Measurements from ENCODE around the gene HNRNPA3. TPM values are rescaled to one million over a fixed set of nuclear protein-coding genes. Genes with fewer than 3 reads are reported as not detected.

The HNRNPA3 gene
- polyA plus RNA-seq, 1 donor from 2014 or later: 134 TPM

GRCh38 chr2:177262958-177263450 is 50.4 kb downstream of the HNRNPA3 start:
- Histone ChIP-seq H3K4me3 (ENCODE audit: low read length) (peak overlapping the region; percentile 80), H3K79me2 (replicated peaks; ENCODE audit: insufficient read depth, low read length) (peaks cover 22% of the 10 kb centered on the region), H3K36me3 (ENCODE audit: insufficient read depth, low read length) (no peaks in the 10 kb centered on the region), H4K20me1 (ENCODE audit: insufficient read depth) (no peaks in the 10 kb centered on the region), H3K9me3 (ENCODE audit: low read length) (no peaks in the 10 kb centered on the region), H3K4me2 (ENCODE audit: low read length) (peak overlapping the region; percentile 71), H3F3A (ENCODE audit: insufficient read depth, low read length, poor library complexity, severe bottlenecking) (peaks cover 4% of the 10 kb centered on the region), H3K9ac (ENCODE audit: low read length) (peak overlapping the region; percentile 11), H3K27ac (ENCODE audit: low read length) (no peak overlapping the region), H2AFZ (ENCODE audit: low read depth, low read length) (no peak overlapping the region), H3K9me2 (ENCODE audit: insufficient read depth, low read length) (no peaks in the 10 kb centered on the region), H3K27me3 (ENCODE audit: insufficient read depth, low read depth, low read length) (peaks cover 12% of the 10 kb centered on the region)
- TF ChIP-seq TAF1 (IDR thresholded peaks at IDR 0.05; ENCODE audit: low read depth) (no peak), REST (IDR thresholded peaks at IDR 0.05; ENCODE audit: borderline replicate concordance) (no peak), RAD21 (conservative IDR thresholded peaks at IDR 0.05) (no peak), POLR2AphosphoS5 (IDR thresholded peaks at IDR 0.05) (no peak), EP300 (conservative IDR thresholded peaks at IDR 0.05; ENCODE audit: poor library complexity, severe bottlenecking) (no peak), MXI1 (conservative IDR thresholded peaks at IDR 0.05; ENCODE audit: poor library complexity, severe bottlenecking) (no peak), CTCF (IDR thresholded peaks at IDR 0.05; ENCODE audit: poor library complexity, severe bottlenecking) (no peak), EZH2 (IDR thresholded peaks at IDR 0.05; ENCODE audit: borderline replicate concordance, insufficient read depth, low read length, poor library complexity, severe bottlenecking) (no peak), SMC3 (conservative IDR thresholded peaks at IDR 0.05; ENCODE audit: poor library complexity) (no peak)

GRCh38 chr2:177263451-177264208 is 51.0 kb downstream of the HNRNPA3 start:
- peak; percentile 47 for TF ChIP-seq EP300 (conservative IDR thresholded peaks at IDR 0.05; ENCODE audit: poor library complexity, severe bottlenecking)
- TF ChIP-seq RAD21 (conservative IDR thresholded peaks at IDR 0.05): peak; percentile 68
- TF ChIP-seq EZH2 (IDR thresholded peaks at IDR 0.05; ENCODE audit: borderline replicate concordance, insufficient read depth, low read length, poor library complexity, severe bottlenecking): no peak
- peak; percentile 59 for TF ChIP-seq POLR2AphosphoS5 (IDR thresholded peaks at IDR 0.05)
- TF ChIP-seq CTCF (IDR thresholded peaks at IDR 0.05; ENCODE audit: poor library complexity, severe bottlenecking): peak; percentile 91
- peak; percentile 84 for TF ChIP-seq SMC3 (conservative IDR thresholded peaks at IDR 0.05; ENCODE audit: poor library complexity)
- TF ChIP-seq MXI1 (conservative IDR thresholded peaks at IDR 0.05; ENCODE audit: poor library complexity, severe bottlenecking): peak; percentile 91
- TF ChIP-seq TAF1 (IDR thresholded peaks at IDR 0.05; ENCODE audit: low read depth): no peak
- no peak for TF ChIP-seq REST (IDR thresholded peaks at IDR 0.05; ENCODE audit: borderline replicate concordance)
- peaks cover 16% of the 10 kb centered on the region for H3K79me2 ChIP-seq (replicated peaks; ENCODE audit: insufficient read depth, low read length)

More at GRCh38 chr2:177263451-177264208, 51.0 kb downstream of the HNRNPA3 start:
- Histone ChIP-seq H3K4me3 (ENCODE audit: low read length) (peak overlapping the region; percentile 80), H3F3A (ENCODE audit: insufficient read depth, low read length, poor library complexity, severe bottlenecking) (peaks cover 4% of the 10 kb centered on the region), H4K20me1 (ENCODE audit: insufficient read depth) (no peaks in the 10 kb centered on the region), H3K4me2 (ENCODE audit: low read length) (peak overlapping the region; percentile 71), H3K27ac (ENCODE audit: low read length) (no peak overlapping the region), H3K27me3 (ENCODE audit: insufficient read depth, low read depth, low read length) (peaks cover 12% of the 10 kb centered on the region), H3K9ac (ENCODE audit: low read length) (peak overlapping the region; percentile 52), H3K36me3 (ENCODE audit: insufficient read depth, low read length) (no peaks in the 10 kb centered on the region), H2AFZ (ENCODE audit: low read depth, low read length) (peak overlapping the region; percentile 14), H3K9me3 (ENCODE audit: low read length) (no peaks in the 10 kb centered on the region), H3K9me2 (ENCODE audit: insufficient read depth, low read length) (no peaks in the 10 kb centered on the region)
